AG04450 (cell line): ENCODE results near the gene SLC26A1. TPM values are rescaled to one million over a fixed set of nuclear protein-coding genes. Genes with fewer than 3 reads are reported as not detected.

Experiments used
- CTCF ChIA-PET: fragments of 300-600, 350-600 bp; formaldehyde crosslinking; extraction: SDS; loops from one replicate; lab custom pipeline; 2022; ENCODE audit warnings: antibody characterized with exemption, inconsistent platforms; lab: Charles Lee
- POLR2A ChIA-PET: fragments of 350-600 bp; formaldehyde crosslinking; extraction: SDS; loops from one replicate; lab custom pipeline; 2021; ENCODE audit warnings: antibody characterized with exemption, inconsistent platforms; lab: Yijun Ruan, JAX
- DNase-seq: peaks from one replicate; pipeline ENCODE4 v3.0.0-alpha.2; 2011; ENCODE audit warnings: low read depth, low spot score
- H3K27ac ChIP-seq: one replicate; pipeline ENCODE4 v1.5.1; 2012; ENCODE audit warnings: low read depth, low read length, control low read depth
- H3K27me3 ChIP-seq: one replicate; pipeline ENCODE4 v1.6.0; 2012; ENCODE audit warnings: low read length; ENCODE audit not compliant: control insufficient read depth, insufficient read depth
- H3K4me3 ChIP-seq: 2 replicates; pipeline ENCODE4 v1.5.1; 2011; ENCODE audit warnings: mild to moderate bottlenecking, low read depth, low read length, control low read depth
- H3K9me3 ChIP-seq: 2 replicates; pipeline ENCODE4 v1.5.1; 2012; ENCODE audit warnings: low read length; ENCODE audit not compliant: control insufficient read depth, insufficient read depth
- CTCF ChIP-seq: IDR thresholded peaks from 2 replicates; pipeline ENCODE4 v1.5.1; 2011; ENCODE audit warnings: low read depth, low read length, control low read depth, inconsistent platforms
- polyA plus RNA-seq: library from polyadenylated mRNA; depleted of rRNA; stranded (reverse); fragments of >200 nt; gene quantifications from 2 replicates; pipeline ENCODE4 v1.2.3, GENCODE V29; 2011

SLC26A1 gene
- polyA plus RNA-seq, 1 experiment: 0.05 TPM

- H3K27me3 ChIP-seq: no peaks in the 10 kb centered on the region
- CTCF ChIA-PET: no interaction called here
- no peak for DNase-seq
- POLR2A ChIA-PET: no interaction called here
- no peaks in the 10 kb centered on the region; the same call in 1 of the 2 replicates for H3K9me3 ChIP-seq
- no peak for TF ChIP-seq CTCF
- no peak overlapping the region for H3K27ac ChIP-seq
- no peak overlapping the region for H3K4me3 ChIP-seq
Observed at GRCh38 chr4:1017706-1018105, 24.5 kb upstream of the SLC26A1 start.

GRCh38 chr4:1017211-1017610 is 24.0 kb upstream of the SLC26A1 start:
- POLR2A ChIA-PET: no interaction called here
- CTCF ChIA-PET: no interaction called here
- DNase-seq: no peak
- Histone ChIP-seq H3K9me3 (no peaks in the 10 kb centered on the region; the same call in 1 of the 2 replicates), H3K27ac (no peak overlapping the region), H3K4me3 (no peak overlapping the region), H3K27me3 (no peaks in the 10 kb centered on the region)
- no peak for TF ChIP-seq CTCF

- no peaks in the 10 kb centered on the region for H3K27me3 ChIP-seq
- no peak overlapping the region for H3K27ac ChIP-seq
- no peaks in the 10 kb centered on the region; the same call in 1 of the 2 replicates for H3K9me3 ChIP-seq
- DNase-seq: no peak
- POLR2A ChIA-PET: no interaction called here
- no peak overlapping the region for H3K4me3 ChIP-seq
- CTCF ChIA-PET: no interaction called here
- TF ChIP-seq CTCF: no peak
Observed at GRCh38 chr4:1015746-1016145, 22.5 kb upstream of the SLC26A1 start.

GRCh38 chr4:1015179-1015578 is 22.0 kb upstream of the SLC26A1 start:
- ChIA-PET POLR2A (no interaction called here), CTCF (no interaction called here)
- Histone ChIP-seq H3K27me3 (no peaks in the 10 kb centered on the region), H3K9me3 (no peaks in the 10 kb centered on the region; the same call in 1 of the 2 replicates), H3K4me3 (no peak overlapping the region), H3K27ac (no peak overlapping the region)
- no peak for DNase-seq
- TF ChIP-seq CTCF: no peak

GRCh38 chr4:1014291-1015167 is 21.3 kb upstream of the SLC26A1 start:
- DNase-seq: no peak
- Histone ChIP-seq H3K4me3 (no peak overlapping the region), H3K27ac (no peak overlapping the region), H3K27me3 (no peaks in the 10 kb centered on the region), H3K9me3 (no peaks in the 10 kb centered on the region; the same call in 1 of the 2 replicates)
- CTCF ChIA-PET: no interaction called here
- POLR2A ChIA-PET: no interaction called here
- TF ChIP-seq CTCF: no peak
